ENCODE measurements around the gene SLC24A4.

DNA sequence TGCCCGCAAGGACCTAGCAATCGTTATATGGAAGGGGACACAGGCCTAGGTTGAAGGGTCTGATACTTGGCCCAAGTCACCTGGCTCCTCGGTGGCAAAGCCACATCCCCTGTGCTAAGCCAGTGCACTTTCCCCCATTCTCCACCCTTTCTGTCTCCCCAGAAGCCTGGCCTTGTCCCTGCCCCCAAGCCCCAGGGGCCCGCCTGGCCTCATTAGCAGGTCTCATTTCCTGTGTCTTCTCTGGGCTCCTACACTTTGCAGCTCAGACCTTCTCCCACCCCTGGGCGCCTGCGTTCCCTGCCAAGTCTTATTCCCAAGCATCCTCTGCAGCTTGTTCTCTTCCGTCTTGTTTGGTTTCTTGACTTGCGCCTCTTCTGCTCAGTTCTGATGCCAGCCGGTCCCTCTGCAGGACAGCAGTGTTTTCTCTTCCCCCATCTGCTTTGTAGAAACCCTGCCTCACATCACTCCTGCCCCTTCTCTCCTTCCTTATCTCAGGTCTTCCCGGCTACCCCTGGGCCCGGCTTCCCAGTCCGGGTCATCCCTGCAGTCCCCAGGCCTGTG, 66.7 kb downstream of the SLC24A4 start:
- TF ChIP-seq, protein P1, sequence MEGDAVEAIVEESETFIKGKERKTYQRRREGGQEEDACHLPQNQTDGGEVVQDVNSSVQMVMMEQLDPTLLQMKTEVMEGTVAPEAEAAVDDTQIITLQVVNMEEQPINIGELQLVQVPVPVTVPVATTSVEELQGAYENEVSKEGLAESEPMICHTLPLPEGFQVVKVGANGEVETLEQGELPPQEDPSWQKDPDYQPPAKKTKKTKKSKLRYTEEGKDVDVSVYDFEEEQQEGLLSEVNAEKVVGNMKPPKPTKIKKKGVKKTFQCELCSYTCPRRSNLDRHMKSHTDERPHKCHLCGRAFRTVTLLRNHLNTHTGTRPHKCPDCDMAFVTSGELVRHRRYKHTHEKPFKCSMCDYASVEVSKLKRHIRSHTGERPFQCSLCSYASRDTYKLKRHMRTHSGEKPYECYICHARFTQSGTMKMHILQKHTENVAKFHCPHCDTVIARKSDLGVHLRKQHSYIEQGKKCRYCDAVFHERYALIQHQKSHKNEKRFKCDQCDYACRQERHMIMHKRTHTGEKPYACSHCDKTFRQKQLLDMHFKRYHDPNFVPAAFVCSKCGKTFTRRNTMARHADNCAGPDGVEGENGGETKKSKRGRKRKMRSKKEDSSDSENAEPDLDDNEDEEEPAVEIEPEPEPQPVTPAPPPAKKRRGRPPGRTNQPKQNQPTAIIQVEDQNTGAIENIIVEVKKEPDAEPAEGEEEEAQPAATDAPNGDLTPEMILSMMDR (IDR thresholded peaks at IDR 0.05; ENCODE audit: poor library complexity, severe bottlenecking): no peak
- no peak for TF ChIP-seq EZH2 (IDR thresholded peaks at IDR 0.05; ENCODE audit: borderline replicate concordance, insufficient read depth, low read length, poor library complexity, severe bottlenecking)
- no peak for TF ChIP-seq SMC3 (conservative IDR thresholded peaks at IDR 0.05; ENCODE audit: poor library complexity)
- TF ChIP-seq EP300 (conservative IDR thresholded peaks at IDR 0.05; ENCODE audit: poor library complexity, severe bottlenecking): no peak

Measured in neural cell (in vitro differentiated cells).